ENCODE results near the gene TBL1XR1. TPM values are rescaled to one million over a fixed set of nuclear protein-coding genes. Genes with fewer than 3 reads are reported as not detected.

Gene TBL1XR1
- total RNA-seq, 1 experiment from 2014 or later = 180 TPM

DNA sequence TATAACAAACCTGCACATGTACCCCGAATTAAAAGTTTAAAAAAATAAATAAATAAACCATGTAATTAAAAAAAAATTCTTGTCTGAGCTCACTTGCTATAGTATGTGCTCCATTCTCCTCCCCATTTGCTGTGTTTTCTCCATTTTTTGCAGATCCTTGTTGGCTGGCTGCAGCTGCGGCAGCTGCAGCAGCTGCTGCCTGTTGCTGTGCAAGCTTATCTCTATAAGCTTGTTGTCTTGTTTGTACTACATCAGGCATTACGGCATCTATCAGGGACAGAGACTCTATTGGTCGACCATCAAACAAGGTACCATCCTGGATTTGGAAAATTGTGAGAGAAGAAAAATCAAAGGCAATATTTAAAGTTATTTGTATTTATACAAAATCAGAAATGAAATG lies 145.9 kb downstream of the TBL1XR1 start:
- Histone ChIP-seq H3K79me2 (ENCODE audit: insufficient read depth, low read length) (peaks cover 47% of the 10 kb centered on the region), H3K36me3 (ENCODE audit: control insufficient read depth in 1 of 2, insufficient read depth in 2 of 2, low read length in 2 of 2) (peaks cover 18 to 33% of the 10 kb centered on the region in 2 experiments), H2AFZ (ENCODE audit: low read depth, low read length, poor library complexity, severe bottlenecking) (no peak overlapping the region), H3K27ac (ENCODE audit: low read depth, low read length) (no peak overlapping the region; the same call in 1 of the 2 replicates), H3K9ac (ENCODE audit: low read length) (no peak overlapping the region), H3K9me2 (ENCODE audit: insufficient read depth) (no peaks in the 10 kb centered on the region), H3K9me3 (ENCODE audit: control insufficient read depth in 1 of 2, insufficient read depth in 1 of 2, low read depth in 1 of 2, low read length in 2 of 2) (no peaks in the 10 kb centered on the region), H4K20me1 (ENCODE audit: insufficient read depth) (no peaks in the 10 kb centered on the region; the same call in 1 of the 2 replicates), H3K4me1 (ENCODE audit: control insufficient read depth in 1 of 2, insufficient read depth in 2 of 2, low read length in 2 of 2) (no peaks in the 10 kb centered on the region), H3K27me3 (ENCODE audit: insufficient read depth, low read length) (no peaks in the 10 kb centered on the region), H3K4me2 (ENCODE audit: low read length) (no peak overlapping the region), H3K4me3 (replicated peaks in 1 of 2; ENCODE audit: low read depth in 1 of 2, low read length in 2 of 2) (no peak overlapping the region)
- intact Hi-C loops (cut with micrococcal nuclease) = loop anchor here (2.0 to 5.0 kb wide), 4 partner anchors 146 to 725 kb away; partner anchors contain the start of gene TBL1XR1
- no peak for DNase-seq (ENCODE audit: low read depth, low spot score)
- no TSS peak for BruUV-seq (replicated peaks)
- ChIA-PET RAD21 (ENCODE audit: low non-redundant PET in 1 of 2, low total read pairs in 2 of 2, uncharacterized antibody in 2 of 2, unreplicated experiment in 2 of 2) (interaction anchor here in 1 of 2 experiments (1.0 kb wide), 1 partner anchor 146 kb away, joined by 3 read pairs; the partner anchor contains the start of gene TBL1XR1), CTCF (interaction anchor here (0.6 to 1.5 kb wide), 8 partner anchors 9 to 726 kb away, joined by 3 to 4 read pairs (median 3); no protein-coding TSS in a partner anchor), POLR2A (interaction anchor here (1.2 to 1.5 kb wide), 3 partner anchors 144 to 309 kb away, joined by 3 to 5 read pairs (median 5); no protein-coding TSS in a partner anchor)
- no peak for TF ChIP-seq ZNF274 (IDR thresholded peaks at IDR 0.05; ENCODE audit: low read depth, low read length)
- no peak for TF ChIP-seq SP1 (IDR thresholded peaks at IDR 0.05; ENCODE audit: low read depth)
- no peak for TF ChIP-seq TCF7L2 (IDR thresholded peaks at IDR 0.05; ENCODE audit: borderline replicate concordance, extremely low read depth, insufficient read depth, insufficient read length)
- TF ChIP-seq, protein P1, sequence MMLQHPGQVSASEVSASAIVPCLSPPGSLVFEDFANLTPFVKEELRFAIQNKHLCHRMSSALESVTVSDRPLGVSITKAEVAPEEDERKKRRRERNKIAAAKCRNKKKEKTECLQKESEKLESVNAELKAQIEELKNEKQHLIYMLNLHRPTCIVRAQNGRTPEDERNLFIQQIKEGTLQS (IDR thresholded peaks at IDR 0.05) = no peak
- TF ChIP-seq CEBPB (IDR thresholded peaks at IDR 0.05; ENCODE audit: low read depth) = no peak
- TF ChIP-seq, protein P2, sequence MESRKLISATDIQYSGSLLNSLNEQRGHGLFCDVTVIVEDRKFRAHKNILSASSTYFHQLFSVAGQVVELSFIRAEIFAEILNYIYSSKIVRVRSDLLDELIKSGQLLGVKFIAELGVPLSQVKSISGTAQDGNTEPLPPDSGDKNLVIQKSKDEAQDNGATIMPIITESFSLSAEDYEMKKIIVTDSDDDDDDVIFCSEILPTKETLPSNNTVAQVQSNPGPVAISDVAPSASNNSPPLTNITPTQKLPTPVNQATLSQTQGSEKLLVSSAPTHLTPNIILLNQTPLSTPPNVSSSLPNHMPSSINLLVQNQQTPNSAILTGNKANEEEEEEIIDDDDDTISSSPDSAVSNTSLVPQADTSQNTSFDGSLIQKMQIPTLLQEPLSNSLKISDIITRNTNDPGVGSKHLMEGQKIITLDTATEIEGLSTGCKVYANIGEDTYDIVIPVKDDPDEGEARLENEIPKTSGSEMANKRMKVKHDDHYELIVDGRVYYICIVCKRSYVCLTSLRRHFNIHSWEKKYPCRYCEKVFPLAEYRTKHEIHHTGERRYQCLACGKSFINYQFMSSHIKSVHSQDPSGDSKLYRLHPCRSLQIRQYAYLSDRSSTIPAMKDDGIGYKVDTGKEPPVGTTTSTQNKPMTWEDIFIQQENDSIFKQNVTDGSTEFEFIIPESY (IDR thresholded peaks at IDR 0.05; ENCODE audit: extremely low read depth, insufficient replicate concordance, low read length) = no peak
- no peak for TF ChIP-seq CBX3 (IDR thresholded peaks at IDR 0.05; ENCODE audit: low read depth)
- no peak for TF ChIP-seq POLR2A (IDR thresholded peaks at IDR 0.05; ENCODE audit: borderline replicate concordance, extremely low read depth, insufficient read depth, insufficient read length)
- no peak for ATAC-seq

All from HCT116 (cell line).